ENCODE measurements around the gene CISD3.

The CISD3 gene

GRCh38 chr17:38746849-38747462, 16.8 kb downstream of the CISD3 start:
- peak; percentile 36 for DNase-seq

- no peak for DNase-seq
Observed at GRCh38 chr17:38747463-38748148, 17.5 kb downstream of the CISD3 start.

GRCh38 chr17:38748149-38748891, 18.2 kb downstream of the CISD3 start, which contains the start of gene PCGF2:
Gene PCGF2 (minus strand): TSS chr17:38748336. CDS start chr17:38740402, 7,934 bp downstream.
- DNase-seq: no peak

- no peak for DNase-seq
Observed at GRCh38 chr17:38748892-38749222, 18.7 kb downstream of the CISD3 start.

- no peak for DNase-seq
Observed at GRCh38 chr17:38749223-38750043, 19.3 kb downstream of the CISD3 start.

GRCh38 chr17:38750044-38750311, 19.8 kb downstream of the CISD3 start:
- DNase-seq: no peak

GRCh38 chr17:38750312-38751121, 20.4 kb downstream of the CISD3 start:
- DNase-seq: peak; percentile 25

- DNase-seq: no peak
Observed at GRCh38 chr17:38751144-38751807, 21.1 kb downstream of the CISD3 start.

GRCh38 chr17:38751808-38752307, 21.7 kb downstream of the CISD3 start:
- peak; percentile 68 for DNase-seq

- peak; percentile 100 for DNase-seq
Observed at GRCh38 chr17:38752308-38753070, 22.3 kb downstream of the CISD3 start, which contains the start of gene PSMB3. Gene PSMB3 (plus strand): TSS chr17:38752741. CDS start chr17:38752827, 86 bp downstream.

GRCh38 chr17:38753071-38753506, 22.9 kb downstream of the CISD3 start:
- DNase-seq: no peak

GRCh38 chr17:38761612-38762011, 31.5 kb downstream of the CISD3 start:
- DNase-seq: peak; percentile 26

GRCh38 chr17:38762231-38762630, 32.1 kb downstream of the CISD3 start:
- no peak for DNase-seq

- DNase-seq: no peak
Observed at GRCh38 chr17:38766341-38766740, 36.2 kb downstream of the CISD3 start.

- DNase-seq: no peak
Observed at GRCh38 chr17:38768417-38768816, 38.3 kb downstream of the CISD3 start.

GRCh38 chr17:38773258-38773657, 43.1 kb downstream of the CISD3 start:
- DNase-seq: no peak

GRCh38 chr17:38777641-38778250, 47.6 kb downstream of the CISD3 start:
- DNase-seq: no peak

- no peak for DNase-seq
Observed at GRCh38 chr17:38779965-38780752, 50.0 kb downstream of the CISD3 start.

- DNase-seq: no peak
Observed at GRCh38 chr17:38783227-38783626, 53.1 kb downstream of the CISD3 start.

Data from MV-4-11 (cell line).